Prostate gland (tissue), 2 donors: ENCODE data around the gene SNRPB2. TPM values are rescaled to one million over a fixed set of nuclear protein-coding genes. Genes with fewer than 3 reads are reported as not detected.

ENCODE experiments used
- DNase-seq: peaks from one replicate; pipeline ENCODE4 v3.0.0-alpha.2; 2019; ENCODE audit warnings: low spot score
- H3K27ac ChIP-seq, 2 donors: fragments of 200-600 bp; sonication (generic); 2 replicates each; pipeline ENCODE4 v1.5.1; 2017 to 2019
- H3K27me3 ChIP-seq: fragments of 200-600 bp; sonication (generic); replicated peaks from 2 replicates; pipeline ENCODE4 v1.5.1; 2019; ENCODE audit not compliant: insufficient read depth
- H3K36me3 ChIP-seq, 2 donors: fragments of 200-600 bp; sonication (generic); 1 replicate in 1 of 2; 2 replicates in 1 of 2; pipeline versions ENCODE4 v1.5.1 to v1.8.1; 2017 to 2019
- H3K4me1 ChIP-seq: fragments of 200-600 bp; sonication (generic); replicated peaks from 2 replicates; pipeline ENCODE4 v1.5.1; 2019
- H3K4me3 ChIP-seq, 2 donors: fragments of 200-600 bp; sonication (generic); 2 replicates each; pipeline ENCODE4 v1.5.1; 2017 to 2019
- H3K9me3 ChIP-seq: fragments of 200-600 bp; sonication (generic); 2 replicates; pipeline ENCODE4 v1.5.1; 2017
- POLR2A ChIP-seq: fragments of 450-650 bp; IDR thresholded peaks from one replicate; pipeline ENCODE4 v1.6.1; 2016; ENCODE audit warnings: antibody characterized with exemption, mild to moderate bottlenecking
- POLR2AphosphoS5 ChIP-seq: sonication (generic); formaldehyde crosslinking; IDR thresholded peaks from one replicate; pipeline ENCODE4 v1.6.1; 2017; ENCODE audit warnings: antibody characterized with exemption
- WGBS: methylation state at CpG from one replicate; pipeline ENCODE4 v1.1.5; 2018; 5-methylcytosine and 5-hydroxymethylcytosine counted together
- intact Hi-C: fragments of 100-400 bp; cut with DNase I; formaldehyde crosslinking; loops from one replicate; pipeline ENCODE4 v1.14.2; 2022
- total RNA-seq, 2 donors: library from RNA; depleted of rRNA; stranded (reverse); fragments of >200 nt; gene quantifications; one replicate each; pipeline ENCODE4 v1.1.0, GENCODE V29; 2016
- TF ChIP-seq, protein P1 (sequence below), 4 experiments: fragments of 200-600 bp in 2 of 4; fragments of 450-650 bp in 2 of 4; sonication (generic) in 2 of 4; IDR thresholded peaks; 1 replicate in 3 of 4; 2 replicates in 1 of 4; pipeline ENCODE4 v1.5.1; 2016 to 2019; ENCODE audit warnings: antibody characterized with exemption in 4 of 4, mild to moderate bottlenecking in 2 of 4, moderate library complexity in 2 of 4

The SNRPB2 gene
- 10 to 100 TPM; 21.2 to 22.9 TPM for total RNA-seq

DNA sequence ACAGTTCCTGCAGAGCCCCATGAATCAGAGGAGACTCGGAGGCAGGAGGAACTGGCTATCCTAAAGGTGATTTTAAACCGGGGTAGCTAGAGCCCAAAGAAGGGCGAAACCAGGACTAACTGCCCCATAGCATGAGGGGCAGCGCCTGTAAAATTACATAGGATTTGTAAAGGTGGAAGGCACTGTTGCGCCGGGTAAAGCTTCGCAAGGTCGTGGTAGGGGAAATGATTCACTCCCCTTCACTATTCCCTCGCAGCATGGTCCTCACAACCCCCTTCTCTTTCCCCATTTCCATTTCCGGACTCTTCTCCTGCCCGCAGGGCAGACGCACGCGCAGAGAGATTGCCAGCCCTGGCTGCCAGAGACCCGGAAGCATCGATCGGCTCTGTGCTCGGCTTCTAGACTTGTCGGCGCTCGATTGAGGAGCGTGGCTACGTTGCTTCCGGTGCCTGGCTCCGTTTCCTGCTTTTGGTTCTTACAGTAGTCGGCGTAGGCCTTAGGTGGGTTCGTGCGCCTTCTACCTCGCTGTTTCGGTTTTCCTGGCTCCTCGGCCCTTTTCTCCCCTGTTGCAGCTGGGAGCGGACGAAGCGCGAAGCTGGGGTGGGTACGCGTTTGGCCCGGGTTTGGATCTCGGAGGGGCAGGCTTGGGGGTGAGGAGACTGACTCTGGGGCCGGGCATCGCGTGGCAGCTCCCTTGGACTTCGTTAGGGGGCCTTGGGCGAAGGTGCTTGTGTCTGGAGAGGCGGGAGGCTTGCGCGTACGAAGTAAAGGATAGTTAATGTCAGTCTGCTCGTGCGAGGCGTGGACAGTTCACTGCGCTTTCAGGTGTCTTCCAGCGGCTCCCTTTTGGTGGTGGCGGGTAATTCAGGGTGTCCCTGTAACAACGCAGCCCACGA lies at the start of gene SNRPB2:
Gene SNRPB2 (plus strand): TSS at position 462 of the 896 bp plus-strand sequence. CDS start 1,677 bp downstream, outside the sequence.
- WGBS: 5% methylated on average over 57 of the region's 57 CpGs
- no peaks in the 10 kb centered on the region for H3K4me1 ChIP-seq
- peak; percentile 91 for DNase-seq
- TF ChIP-seq POLR2A: peak; percentile 54
- TF ChIP-seq POLR2AphosphoS5: peak; percentile 96
- TF ChIP-seq, protein P1, sequence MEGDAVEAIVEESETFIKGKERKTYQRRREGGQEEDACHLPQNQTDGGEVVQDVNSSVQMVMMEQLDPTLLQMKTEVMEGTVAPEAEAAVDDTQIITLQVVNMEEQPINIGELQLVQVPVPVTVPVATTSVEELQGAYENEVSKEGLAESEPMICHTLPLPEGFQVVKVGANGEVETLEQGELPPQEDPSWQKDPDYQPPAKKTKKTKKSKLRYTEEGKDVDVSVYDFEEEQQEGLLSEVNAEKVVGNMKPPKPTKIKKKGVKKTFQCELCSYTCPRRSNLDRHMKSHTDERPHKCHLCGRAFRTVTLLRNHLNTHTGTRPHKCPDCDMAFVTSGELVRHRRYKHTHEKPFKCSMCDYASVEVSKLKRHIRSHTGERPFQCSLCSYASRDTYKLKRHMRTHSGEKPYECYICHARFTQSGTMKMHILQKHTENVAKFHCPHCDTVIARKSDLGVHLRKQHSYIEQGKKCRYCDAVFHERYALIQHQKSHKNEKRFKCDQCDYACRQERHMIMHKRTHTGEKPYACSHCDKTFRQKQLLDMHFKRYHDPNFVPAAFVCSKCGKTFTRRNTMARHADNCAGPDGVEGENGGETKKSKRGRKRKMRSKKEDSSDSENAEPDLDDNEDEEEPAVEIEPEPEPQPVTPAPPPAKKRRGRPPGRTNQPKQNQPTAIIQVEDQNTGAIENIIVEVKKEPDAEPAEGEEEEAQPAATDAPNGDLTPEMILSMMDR (IDR thresholded peaks at IDR 0.05): no peak
- intact Hi-C loops: no loop called here
- H3K4me3 ChIP-seq: peak within 1 kb of the TSS; percentile 67 to 82
- H3K27me3 ChIP-seq: no peaks in the 10 kb centered on the region
- no peaks in the 10 kb centered on the region for H3K9me3 ChIP-seq
- peaks cover 0 to 3% of the 10 kb centered on the region in 2 donors for H3K36me3 ChIP-seq
- H3K27ac ChIP-seq: peak within 1 kb of the TSS; percentile 72 to 78

DNA sequence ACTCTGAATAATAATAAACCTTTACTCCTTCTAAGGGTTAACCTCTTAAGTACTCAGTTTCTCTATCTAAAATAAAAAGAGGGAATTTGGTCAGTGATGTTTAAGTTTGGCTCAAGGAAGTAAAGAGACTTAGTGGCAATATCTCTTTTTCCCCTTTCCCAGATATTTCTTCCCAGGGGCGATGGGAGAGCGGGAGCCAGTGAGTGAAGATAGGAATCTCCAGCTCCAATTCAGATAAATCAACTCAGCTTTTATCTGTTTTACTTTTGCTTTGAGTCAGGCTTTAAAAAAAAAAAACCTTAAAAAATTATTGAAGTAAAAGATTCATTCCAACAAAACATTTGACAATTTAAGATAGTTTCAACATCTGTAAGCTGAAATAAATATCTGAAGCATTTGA lies 45.4 kb upstream of the SNRPB2 start:
- Histone ChIP-seq H3K4me3 (no peak overlapping the region), H3K4me1 (no peaks in the 10 kb centered on the region), H3K27me3 (no peaks in the 10 kb centered on the region), H3K27ac (no peak overlapping the region), H3K9me3 (no peaks in the 10 kb centered on the region), H3K36me3 (no peaks in the 10 kb centered on the region)
- TF ChIP-seq POLR2AphosphoS5: no peak
- TF ChIP-seq, protein P1 (IDR thresholded peaks at IDR 0.05): no peak
- no peak for TF ChIP-seq POLR2A
- no peak for DNase-seq
- WGBS: 88% methylated on average over 2 of the region's 2 CpGs
- intact Hi-C loops: no loop called here

DNA sequence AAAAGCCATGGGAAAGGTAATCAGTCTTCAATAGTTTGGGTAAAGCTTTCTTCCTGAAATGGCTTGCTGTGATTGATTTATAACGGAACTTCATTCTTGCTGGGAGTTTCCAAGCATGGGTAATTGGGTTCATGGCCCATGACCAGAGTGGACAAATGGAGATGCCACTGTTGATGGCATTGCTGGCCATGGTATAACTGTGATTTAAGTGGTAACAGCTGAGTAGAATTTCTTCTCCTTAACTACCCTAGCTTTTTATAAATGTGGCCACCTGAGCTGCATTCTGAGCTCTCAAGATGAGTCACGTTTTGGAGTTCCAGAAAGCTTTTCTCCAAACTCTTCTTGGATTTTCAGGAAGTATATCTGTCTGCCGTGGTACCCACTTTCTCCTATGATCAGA lies 39.9 kb upstream of the SNRPB2 start:
- H3K27ac ChIP-seq: no peak overlapping the region
- no peaks in the 10 kb centered on the region for H3K4me1 ChIP-seq
- H3K4me3 ChIP-seq: no peak overlapping the region
- 57% methylated on average over 3 of the region's 3 CpGs for whole genome bisulfite sequencing
- intact Hi-C loops: no loop called here
- H3K27me3 ChIP-seq: no peaks in the 10 kb centered on the region
- TF ChIP-seq, protein P1 (IDR thresholded peaks at IDR 0.05): no peak
- TF ChIP-seq POLR2AphosphoS5 (no peak), POLR2A (no peak)
- no peak for DNase-seq
- H3K9me3 ChIP-seq: no peaks in the 10 kb centered on the region
- H3K36me3 ChIP-seq: no peaks in the 10 kb centered on the region

DNA sequence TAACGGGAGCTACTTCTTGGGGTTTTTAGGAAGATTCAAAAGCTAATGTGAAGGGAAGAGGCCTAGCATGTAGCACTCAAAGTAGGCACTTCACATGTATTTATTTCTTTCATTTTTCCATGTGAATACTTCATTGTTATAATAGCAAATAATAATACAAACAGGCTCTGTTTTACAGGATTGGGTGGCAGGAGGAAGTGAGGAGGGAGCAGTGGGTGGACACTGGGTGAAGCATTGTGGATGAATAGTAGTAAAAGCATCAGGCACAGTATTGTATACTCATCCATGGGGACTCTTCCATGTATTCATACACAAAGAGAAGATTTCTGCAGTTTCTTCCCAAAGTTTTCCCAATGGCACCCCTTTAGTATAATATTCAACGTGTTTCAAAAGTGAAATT lies 38.4 kb upstream of the SNRPB2 start:
- no peaks in the 10 kb centered on the region for H3K9me3 ChIP-seq
- no peak overlapping the region for H3K4me3 ChIP-seq
- H3K27ac ChIP-seq: no peak overlapping the region
- no peak for TF ChIP-seq POLR2A
- WGBS: 92% methylated on average over 2 of the region's 2 CpGs
- no peaks in the 10 kb centered on the region for H3K27me3 ChIP-seq
- DNase-seq: no peak
- no peaks in the 10 kb centered on the region for H3K36me3 ChIP-seq
- intact Hi-C loops: no loop called here
- no peaks in the 10 kb centered on the region for H3K4me1 ChIP-seq

DNA sequence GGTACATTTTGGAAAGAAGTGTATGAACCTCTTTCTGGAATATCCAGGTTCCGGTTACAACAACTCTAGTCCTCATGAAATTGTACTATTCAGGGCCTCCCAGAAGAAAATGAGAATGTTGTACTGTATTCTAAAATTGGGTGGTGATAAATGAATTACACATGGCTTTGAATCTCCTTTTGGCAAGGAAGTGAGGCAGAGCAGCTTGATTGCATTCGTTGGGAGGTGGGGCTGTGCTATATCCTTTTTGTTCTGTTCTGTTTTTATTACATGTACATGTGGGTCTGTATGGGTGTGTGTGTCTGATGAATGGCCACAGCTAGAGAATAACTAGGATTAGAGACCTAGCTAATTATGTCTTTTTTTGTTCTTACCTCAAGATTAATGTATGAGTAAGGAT lies 37.8 kb upstream of the SNRPB2 start:
- no peaks in the 10 kb centered on the region for H3K4me1 ChIP-seq
- no peaks in the 10 kb centered on the region for H3K9me3 ChIP-seq
- H3K36me3 ChIP-seq: no peaks in the 10 kb centered on the region
- intact Hi-C loops: no loop called here
- no peak overlapping the region for H3K27ac ChIP-seq
- no peak for TF ChIP-seq POLR2A
- TF ChIP-seq, protein P1 (IDR thresholded peaks at IDR 0.05): no peak
- TF ChIP-seq POLR2AphosphoS5: no peak
- 40% methylated on average over 2 of the region's 2 CpGs for WGBS
- H3K4me3 ChIP-seq: no peak overlapping the region
- H3K27me3 ChIP-seq: no peaks in the 10 kb centered on the region
- no peak for DNase-seq
